NCI-H2081 treated with DMSO at 0.1 percent for 48 hours (cell line): ENCODE data around the gene BSPRY.
"Not testable (repeated sequence)": the region's sequence is repeated elsewhere in the genome, so short reads cannot be mapped to it uniquely, and the experiment has no call there.

Experiments
- DNase-seq: peaks from one replicate; lab custom pipeline; 2025; lab: John Stamatoyannopoulos, UW

The BSPRY gene

GRCh38 chr9:113395000-113395861 is 45.9 kb downstream of the BSPRY start:
- no peak for DNase-seq

DNA sequence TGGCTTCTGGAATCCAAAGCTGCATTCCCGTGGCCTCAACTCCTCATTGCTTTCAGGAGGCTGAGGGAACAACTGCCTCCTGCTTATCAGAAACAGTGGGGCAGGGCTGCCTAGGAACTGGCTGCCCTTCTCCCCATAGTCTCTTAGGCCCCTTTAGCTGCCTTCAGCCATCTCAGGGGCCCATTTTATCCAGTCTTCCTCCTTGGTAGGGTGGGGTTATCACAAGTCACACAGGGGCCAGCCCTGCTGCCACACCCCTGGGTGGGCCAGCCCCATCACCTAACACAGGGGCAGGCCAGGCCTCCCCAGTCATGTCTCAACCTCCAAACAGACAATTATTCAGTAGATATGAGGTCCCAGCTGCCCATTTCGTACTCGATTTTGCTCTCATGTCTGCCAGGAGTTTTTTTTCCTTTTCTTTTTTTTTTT is 47.9 kb downstream of the BSPRY start:
- DNase-seq: no peak

- no peak for DNase-seq
Observed at GRCh38 chr9:113398796-113399195, 49.5 kb downstream of the BSPRY start.

DNA sequence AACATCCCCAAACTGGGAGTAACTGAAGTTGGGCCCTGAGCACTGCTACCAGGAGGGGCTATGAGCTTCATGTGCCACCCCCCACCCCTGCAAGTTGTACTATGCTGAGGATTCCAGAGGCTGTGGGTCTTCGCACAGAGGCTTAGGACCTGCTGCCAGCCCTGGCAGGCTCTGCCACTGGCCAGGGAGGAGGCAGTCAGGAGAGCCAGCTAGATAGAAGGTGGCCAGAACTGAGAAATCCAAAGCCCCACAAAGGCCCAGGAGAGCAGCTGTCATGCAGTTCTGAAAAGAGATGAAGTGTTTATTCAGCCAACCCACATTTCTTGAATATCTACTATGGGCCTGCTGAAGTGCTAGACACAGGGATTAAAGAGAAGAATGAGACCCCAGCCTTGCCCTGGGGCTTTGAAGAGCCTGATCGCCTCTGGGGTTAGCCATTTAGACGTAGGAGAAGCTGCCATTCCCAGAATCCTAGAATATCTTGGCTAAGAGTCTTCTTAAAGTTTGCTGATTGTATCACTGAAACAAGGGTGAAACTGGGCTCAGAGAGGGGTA is 50.4 kb downstream of the BSPRY start:
- DNase-seq: no peak

- DNase-seq: peak; percentile 77
Observed at GRCh38 chr9:113401027-113401792, 51.9 kb downstream of the BSPRY start, which contains the start of gene ALAD. TSS of gene ALAD (minus strand) at chr9:113401284. CDS start at chr9:113393559, 7,725 bp downstream.

DNA sequence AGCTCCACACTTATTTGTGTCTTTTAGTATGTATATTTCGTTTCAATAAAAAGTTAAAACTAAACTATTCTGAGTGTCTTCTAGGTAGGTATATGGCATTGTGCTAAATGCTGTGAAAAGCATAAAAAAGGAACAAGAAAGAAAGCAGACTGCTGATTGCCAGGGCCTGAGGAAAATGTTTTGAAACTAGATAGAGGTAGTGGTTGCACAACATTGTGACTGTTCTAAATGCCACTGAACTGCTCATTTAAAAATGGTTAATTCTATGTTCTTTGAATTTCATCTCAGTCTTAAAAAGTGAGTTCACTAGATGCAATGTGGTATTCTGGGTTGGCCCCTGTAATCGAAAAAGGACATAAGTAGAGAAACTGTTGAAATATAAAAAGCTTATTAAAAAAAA is 54.3 kb downstream of the BSPRY start:
- DNase-seq: no peak

DNA sequence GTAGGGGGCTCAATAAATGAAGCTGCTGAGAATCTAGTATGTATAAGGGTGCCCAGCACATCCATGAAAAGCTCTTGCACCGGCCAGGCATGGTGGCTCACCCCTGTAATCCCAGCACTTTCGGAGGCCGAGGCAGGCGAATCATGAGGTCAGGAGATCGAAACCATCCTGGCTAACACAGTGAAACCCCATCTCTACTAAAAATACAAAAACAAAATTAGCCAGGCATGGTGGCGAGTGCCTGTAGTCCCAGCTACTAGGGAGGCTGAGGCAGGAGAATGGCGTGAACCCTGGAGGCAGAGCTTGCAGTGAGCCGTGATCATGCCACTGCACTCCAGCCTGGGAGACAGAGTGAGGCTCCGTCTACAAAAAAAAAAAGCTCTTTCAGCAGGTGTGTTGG is 57.0 kb downstream of the BSPRY start:
- not testable (repeated sequence) for DNase-seq

- DNase-seq: peak; percentile 9
Observed at GRCh38 chr9:113406873-113407511, 57.7 kb downstream of the BSPRY start.

- no peak for DNase-seq
Observed at GRCh38 chr9:113409481-113409880, 60.1 kb downstream of the BSPRY start.

- no peak for DNase-seq
Observed at GRCh38 chr9:113409883-113410206, 60.5 kb downstream of the BSPRY start.

DNA sequence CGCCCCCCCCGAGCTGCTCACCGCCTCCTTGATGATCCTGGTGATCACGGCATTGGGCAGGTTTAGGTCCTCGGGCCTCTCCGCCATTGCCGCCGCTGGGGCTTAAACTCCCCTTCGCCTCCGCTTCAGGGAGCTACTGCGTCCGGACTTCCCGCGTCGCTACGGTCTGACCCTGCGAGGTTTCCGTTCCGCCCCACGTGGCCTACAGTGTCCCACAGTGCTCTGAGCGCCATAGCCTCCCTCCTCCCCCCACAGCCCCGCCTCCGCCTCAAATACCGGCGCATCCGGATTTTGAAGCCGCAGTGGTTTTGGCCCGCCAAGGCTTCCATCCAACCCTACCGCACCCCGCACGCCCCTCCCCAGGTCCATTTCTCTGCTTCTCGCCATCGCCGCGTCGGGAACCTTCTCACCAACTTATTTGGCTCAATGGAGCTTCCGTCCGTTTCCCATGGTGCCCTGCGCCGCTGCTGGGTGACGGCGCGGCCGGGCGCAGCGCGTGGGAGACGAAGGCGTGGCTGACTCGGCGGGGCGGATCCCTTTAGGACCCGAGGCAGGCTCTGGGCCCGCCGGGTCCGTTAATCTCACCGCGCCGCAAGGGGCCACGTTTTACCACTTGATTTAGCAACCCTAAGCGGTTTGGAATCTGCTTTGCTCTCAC is 61.0 kb downstream of the BSPRY start, which contains the start of the genes C9orf43 and POLE3:
TSS of gene C9orf43 (plus strand) at position 541 of the 658 bp plus-strand sequence. CDS start 2,747 bp downstream, outside the sequence.
TSS of gene POLE3 (minus strand) at position 469 of the 658 bp plus-strand sequence. CDS start at position 87, 382 bp downstream.
- DNase-seq: peak; percentile 63

DNA sequence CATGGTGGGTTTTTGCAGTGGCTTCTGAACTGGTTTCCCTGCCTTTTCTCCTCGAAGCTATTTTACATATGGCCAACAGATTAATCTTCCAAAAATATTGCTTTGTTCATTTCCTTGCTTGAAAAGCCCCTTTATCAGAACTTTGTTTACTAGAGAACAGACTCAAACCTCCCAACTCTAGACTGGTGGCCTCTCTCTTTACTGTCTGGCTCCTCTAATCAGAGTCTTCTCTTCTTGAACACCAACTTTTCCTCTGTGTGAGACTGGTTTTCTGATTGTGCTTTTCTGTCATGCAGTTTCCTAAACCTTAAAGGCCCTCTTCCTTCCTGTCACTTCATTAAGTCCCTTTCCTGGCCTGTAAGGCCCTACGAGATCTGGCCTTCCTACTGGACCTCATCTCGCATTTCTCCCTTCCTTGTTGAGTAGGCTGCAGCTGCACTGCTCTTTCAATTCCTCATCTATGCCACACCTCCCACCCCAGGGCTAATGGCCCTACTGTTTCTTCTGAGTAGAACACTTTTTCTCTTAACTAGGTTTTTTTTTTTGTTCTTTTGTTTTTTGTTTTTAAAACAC is 66.9 kb downstream of the BSPRY start:
- DNase-seq: no peak

GRCh38 chr9:113417370-113417769 is 68.0 kb downstream of the BSPRY start:
- DNase-seq: no peak
